ENCODE measurements around the gene MYLK. TPM values are rescaled to one million over a fixed set of nuclear protein-coding genes. Genes with fewer than 3 reads are reported as not detected.
"Not testable (repeated sequence)": the region's sequence is repeated elsewhere in the genome, so short reads cannot be mapped to it uniquely, and the experiment has no call there.

Gene MYLK
- total RNA-seq, 2 donors from 2014 or later = 2.1 to 52.1 TPM

GRCh38 chr3:123618076-123618708 is 265.9 kb downstream of the MYLK start:
- Mint-ChIP-seq H3K27me3 (no peaks in the 10 kb centered on the region), H3K4me3 (no peak overlapping the region), H3K27ac (no peak overlapping the region), H3K4me1 (no peaks in the 10 kb centered on the region), H3K36me3 (ENCODE audit: low read depth) (no peaks in the 10 kb centered on the region)
- ATAC-seq (no peak), DNase-seq (no peak)
- no peaks in the 10 kb centered on the region for H3K9me3 ChIP-seq (ENCODE audit: control insufficient read depth, low read length, poor library complexity, severe bottlenecking)

GRCh38 chr3:123616593-123616992 is 267.5 kb downstream of the MYLK start:
- Mint-ChIP-seq H3K27ac (no peak overlapping the region), H3K4me1 (no peaks in the 10 kb centered on the region), H3K4me3 (no peak overlapping the region), H3K36me3 (ENCODE audit: low read depth) (no peaks in the 10 kb centered on the region), H3K27me3 (no peaks in the 10 kb centered on the region)
- ATAC-seq = no peak
- DNase-seq = no peak
- H3K9me3 ChIP-seq (ENCODE audit: control insufficient read depth, low read length, poor library complexity, severe bottlenecking) = no peaks in the 10 kb centered on the region

GRCh38 chr3:123613543-123613942 is 270.6 kb downstream of the MYLK start:
- no peak overlapping the region for H3K27ac Mint-ChIP-seq
- H3K4me3 Mint-ChIP-seq = no peak overlapping the region
- ATAC-seq = no peak
- H3K9me3 ChIP-seq (ENCODE audit: control insufficient read depth, low read length, poor library complexity, severe bottlenecking) = no peaks in the 10 kb centered on the region
- DNase-seq = no peak
- no peaks in the 10 kb centered on the region for H3K27me3 Mint-ChIP-seq
- no peaks in the 10 kb centered on the region for H3K4me1 Mint-ChIP-seq
- H3K36me3 Mint-ChIP-seq (ENCODE audit: low read depth) = no peaks in the 10 kb centered on the region

DNA sequence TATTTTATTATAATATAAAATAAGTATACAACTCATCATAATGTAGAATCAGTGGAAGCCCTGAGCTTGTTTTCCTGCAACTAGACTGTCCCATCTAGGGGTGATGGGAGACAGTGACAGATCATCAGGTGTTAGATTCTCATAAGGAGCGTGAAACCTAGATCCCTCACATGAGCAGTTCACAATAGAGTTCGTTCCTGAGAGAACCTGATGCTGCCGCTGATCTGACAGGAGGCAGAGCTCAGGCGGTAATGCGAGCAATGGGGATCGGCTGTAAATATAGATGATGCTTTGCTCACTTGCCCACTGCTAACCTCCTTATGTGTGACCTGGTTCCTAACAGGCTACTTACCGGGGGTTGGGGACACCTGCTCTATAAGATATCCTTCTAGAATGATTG is 272.5 kb downstream of the MYLK start:
- not testable (repeated sequence) for H3K27me3 Mint-ChIP-seq; H3K9me3 ChIP-seq (ENCODE audit: control insufficient read depth, low read length, poor library complexity, severe bottlenecking); H3K27ac Mint-ChIP-seq; H3K4me1 Mint-ChIP-seq; DNase-seq; H3K4me3 Mint-ChIP-seq; H3K36me3 Mint-ChIP-seq (ENCODE audit: low read depth); ATAC-seq

DNA sequence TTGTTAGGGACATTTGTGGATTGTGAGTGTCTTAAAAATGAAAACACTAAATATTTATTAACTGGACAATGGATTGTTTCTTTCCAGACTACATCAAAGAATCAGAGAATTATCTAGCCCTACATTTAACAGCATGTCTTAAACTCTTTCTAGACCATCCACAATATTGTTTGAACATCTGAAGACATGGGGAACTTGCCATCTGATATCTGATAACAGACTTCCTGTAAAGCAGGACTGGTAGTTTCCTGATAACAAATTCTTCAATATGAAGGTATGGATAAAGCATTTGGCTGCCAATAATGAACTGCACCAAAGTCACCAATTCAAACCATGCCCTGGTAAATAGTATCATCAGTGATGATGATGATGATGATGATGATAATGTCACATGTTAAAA is 273.1 kb downstream of the MYLK start:
- DNase-seq (no peak), ATAC-seq (no peak)
- Mint-ChIP-seq H3K36me3 (ENCODE audit: low read depth) (no peaks in the 10 kb centered on the region), H3K4me1 (no peaks in the 10 kb centered on the region), H3K27ac (no peak overlapping the region), H3K27me3 (no peaks in the 10 kb centered on the region), H3K4me3 (no peak overlapping the region)
- no peaks in the 10 kb centered on the region for H3K9me3 ChIP-seq (ENCODE audit: control insufficient read depth, low read length, poor library complexity, severe bottlenecking)

GRCh38 chr3:123610331-123610730 is 273.8 kb downstream of the MYLK start:
- DNase-seq = no peak
- no peak overlapping the region for H3K27ac Mint-ChIP-seq

GRCh38 chr3:123609063-123609462 is 275.1 kb downstream of the MYLK start:
- DNase-seq = no peak
- Mint-ChIP-seq H3K27ac (no peak overlapping the region), H3K4me1 (no peaks in the 10 kb centered on the region), H3K36me3 (ENCODE audit: low read depth) (no peaks in the 10 kb centered on the region), H3K27me3 (no peaks in the 10 kb centered on the region), H3K4me3 (no peak overlapping the region)
- ATAC-seq = no peak
- no peaks in the 10 kb centered on the region for H3K9me3 ChIP-seq (ENCODE audit: control insufficient read depth, low read length, poor library complexity, severe bottlenecking)

More at GRCh38 chr3:123610331-123610730, 273.8 kb downstream of the MYLK start:
- Mint-ChIP-seq H3K4me3 (no peak overlapping the region), H3K27me3 (no peaks in the 10 kb centered on the region), H3K36me3 (ENCODE audit: low read depth) (no peaks in the 10 kb centered on the region), H3K4me1 (no peaks in the 10 kb centered on the region)
- H3K9me3 ChIP-seq (ENCODE audit: control insufficient read depth, low read length, poor library complexity, severe bottlenecking) = no peaks in the 10 kb centered on the region
- peak; percentile 50 for ATAC-seq

GRCh38 chr3:123608263-123608937 is 275.7 kb downstream of the MYLK start:
- H3K4me1 Mint-ChIP-seq = no peaks in the 10 kb centered on the region
- no peak overlapping the region for H3K4me3 Mint-ChIP-seq
- H3K27me3 Mint-ChIP-seq = no peaks in the 10 kb centered on the region
- H3K27ac Mint-ChIP-seq = no peak overlapping the region
- no peak for ATAC-seq
- no peaks in the 10 kb centered on the region for H3K36me3 Mint-ChIP-seq (ENCODE audit: low read depth)
- no peak for DNase-seq
- H3K9me3 ChIP-seq (ENCODE audit: control insufficient read depth, low read length, poor library complexity, severe bottlenecking) = no peaks in the 10 kb centered on the region

DNA sequence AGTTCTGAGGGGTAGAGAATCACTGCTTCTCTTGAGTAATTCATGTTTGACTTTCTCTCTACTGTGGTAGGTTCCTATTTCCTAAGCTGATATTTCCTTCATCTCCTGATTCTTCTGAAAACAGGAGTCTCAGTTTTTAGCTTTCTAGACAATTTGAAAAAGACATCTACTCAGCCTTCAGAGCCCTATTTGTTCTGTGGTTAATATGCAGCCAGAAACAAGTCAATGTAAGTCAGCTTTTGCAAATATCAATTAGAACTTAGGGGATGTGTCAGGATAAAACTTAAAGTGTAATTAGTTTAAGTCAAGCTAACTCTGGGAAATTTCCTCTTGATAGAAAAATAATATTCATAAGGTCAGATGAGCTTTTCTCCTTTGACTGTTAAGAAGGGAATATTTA is 277.6 kb downstream of the MYLK start:
- no peaks in the 10 kb centered on the region for H3K9me3 ChIP-seq (ENCODE audit: control insufficient read depth, low read length, poor library complexity, severe bottlenecking)
- no peaks in the 10 kb centered on the region for H3K36me3 Mint-ChIP-seq (ENCODE audit: low read depth)
- no peaks in the 10 kb centered on the region for H3K27me3 Mint-ChIP-seq
- ATAC-seq = no peak
- H3K4me3 Mint-ChIP-seq = no peak overlapping the region
- no peak overlapping the region for H3K27ac Mint-ChIP-seq
- no peak for DNase-seq
- H3K4me1 Mint-ChIP-seq = no peaks in the 10 kb centered on the region

- Mint-ChIP-seq H3K36me3 (ENCODE audit: low read depth) (no peaks in the 10 kb centered on the region), H3K4me1 (no peaks in the 10 kb centered on the region), H3K4me3 (no peak overlapping the region), H3K27ac (no peak overlapping the region), H3K27me3 (no peaks in the 10 kb centered on the region)
- DNase-seq (no peak), ATAC-seq (no peak)
- H3K9me3 ChIP-seq (ENCODE audit: control insufficient read depth, low read length, poor library complexity, severe bottlenecking) = no peaks in the 10 kb centered on the region
Measured at GRCh38 chr3:123605789-123606234, 278.3 kb downstream of the MYLK start.

GRCh38 chr3:123603153-123603552 is 281.0 kb downstream of the MYLK start:
- H3K9me3 ChIP-seq (ENCODE audit: control insufficient read depth, low read length, poor library complexity, severe bottlenecking); H3K36me3 Mint-ChIP-seq (ENCODE audit: low read depth); DNase-seq; H3K27me3 Mint-ChIP-seq; ATAC-seq; H3K27ac Mint-ChIP-seq; H3K4me1 Mint-ChIP-seq; H3K4me3 Mint-ChIP-seq: not testable (repeated sequence)

- Mint-ChIP-seq H3K27ac (no peak overlapping the region), H3K4me1 (peaks cover 2% of the 10 kb centered on the region), H3K27me3 (no peaks in the 10 kb centered on the region), H3K36me3 (ENCODE audit: low read depth) (peaks cover 3% of the 10 kb centered on the region), H3K4me3 (no peak overlapping the region)
- ATAC-seq = no peak
- no peak for DNase-seq
- no peaks in the 10 kb centered on the region for H3K9me3 ChIP-seq (ENCODE audit: control insufficient read depth, low read length, poor library complexity, severe bottlenecking)
Measured at GRCh38 chr3:123602325-123602724, 281.8 kb downstream of the MYLK start.

DNA sequence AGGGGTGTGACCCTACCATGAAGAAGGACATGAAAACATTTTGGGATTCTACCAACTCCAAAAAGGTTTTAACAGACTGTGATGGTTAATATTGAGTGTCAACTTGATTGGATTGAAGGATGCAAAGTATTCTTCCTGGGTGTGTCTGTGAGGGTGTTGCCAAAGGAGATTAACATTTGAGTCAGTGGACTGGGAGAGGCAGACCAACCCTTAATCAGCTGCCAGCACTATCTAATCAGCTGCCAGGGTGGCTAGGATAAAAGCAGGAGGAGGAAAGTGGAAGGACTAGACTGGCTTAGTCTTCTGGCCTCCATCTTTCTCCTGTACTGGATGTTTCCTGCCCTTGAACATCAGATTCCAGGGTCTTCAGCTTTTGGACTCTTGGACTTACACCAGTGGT is 283.3 kb downstream of the MYLK start:
- not testable (repeated sequence) for ATAC-seq; H3K4me1 Mint-ChIP-seq; H3K27me3 Mint-ChIP-seq; H3K4me3 Mint-ChIP-seq; H3K27ac Mint-ChIP-seq; DNase-seq; H3K9me3 ChIP-seq (ENCODE audit: control insufficient read depth, low read length, poor library complexity, severe bottlenecking); H3K36me3 Mint-ChIP-seq (ENCODE audit: low read depth)

DNA sequence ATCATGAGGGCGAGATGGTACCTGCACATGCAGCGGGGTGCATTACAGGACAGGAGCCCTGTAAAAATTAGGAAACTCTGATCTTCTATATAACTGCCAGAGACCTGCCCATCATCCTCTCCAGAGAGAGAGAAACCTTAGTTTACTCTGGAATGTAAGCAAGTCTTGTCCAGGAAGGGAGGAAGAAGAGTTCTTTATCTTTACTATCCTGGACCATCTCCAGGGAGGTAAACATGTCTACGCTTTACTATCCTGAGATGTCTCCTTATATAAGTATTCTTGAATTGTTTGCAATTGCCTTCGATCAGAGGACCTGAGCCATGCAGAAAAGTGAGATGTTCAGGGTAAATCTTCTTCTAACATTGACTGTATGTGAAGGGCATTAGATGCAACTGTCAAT is 286.6 kb downstream of the MYLK start:
- H3K4me3 Mint-ChIP-seq = no peak overlapping the region
- H3K9me3 ChIP-seq (ENCODE audit: control insufficient read depth, low read length, poor library complexity, severe bottlenecking) = no peaks in the 10 kb centered on the region
- H3K27ac Mint-ChIP-seq = no peak overlapping the region
- H3K36me3 Mint-ChIP-seq (ENCODE audit: low read depth) = peaks cover 3% of the 10 kb centered on the region
- no peak for DNase-seq
- peaks cover 2% of the 10 kb centered on the region for H3K4me1 Mint-ChIP-seq
- no peak for ATAC-seq
- H3K27me3 Mint-ChIP-seq = no peaks in the 10 kb centered on the region
